Measurements from ENCODE around the gene POLR3B. TPM values are rescaled to one million over a fixed set of nuclear protein-coding genes. Genes with fewer than 3 reads are reported as not detected.

The POLR3B gene
- total and polyA plus RNA-seq, 12 donors, result 2.0 to 12.0 (median 9.2) TPM

GRCh38 chr12:106428384-106428783 lies 70.8 kb downstream of the POLR3B start:
- no peaks in the 10 kb centered on the region for H3K27me3 ChIP-seq
- peak in 1 of 2 donors; percentile 24 for DNase-seq
- no peaks in the 10 kb centered on the region for H3K9me3 ChIP-seq
- no peak for TF ChIP-seq CTCF (IDR thresholded peaks at IDR 0.05)
- 44 to 48% methylated on average over 2 of the region's 2 CpGs for WGBS, 2 donors
- H3K27ac ChIP-seq, result peak overlapping the region in 8 of 10 donors; percentile 11 to 54 (median 40)
- no peak overlapping the region for H3K4me3 ChIP-seq
- intact Hi-C loops (cut with DNase I), result no loop called here
- peaks cover 0 to 33% (median 19%) of the 10 kb centered on the region in 9 donors for H3K4me1 ChIP-seq
- H3K36me3 ChIP-seq, result peaks cover 0 to 43% (median 0%) of the 10 kb centered on the region in 9 donors
- ATAC-seq, result peak in 5 of 8 donors; percentile 45 to 81 (median 55)

- Histone ChIP-seq H3K27me3 (no peaks in the 10 kb centered on the region), H3K9me3 (no peaks in the 10 kb centered on the region), H3K36me3 (peaks cover 0 to 51% (median 0%) of the 10 kb centered on the region in 9 donors), H3K4me3 (no peak overlapping the region), H3K4me1 (peaks cover 0 to 33% (median 19%) of the 10 kb centered on the region in 9 donors), H3K27ac (peak overlapping the region in 1 of 10 donors; percentile 42)
- DNase-seq (no peak), ATAC-seq (no peak)
- intact Hi-C loops (cut with DNase I), result no loop called here
- WGBS, 2 donors, result 63 to 64% methylated on average over 7 of the region's 7 CpGs
- TF ChIP-seq CTCF (IDR thresholded peaks at IDR 0.05), result no peak
Measured at GRCh38 chr12:106429043-106429552, 71.5 kb downstream of the POLR3B start.

GRCh38 chr12:106429636-106430035 lies 72.1 kb downstream of the POLR3B start:
- peaks cover 0 to 56% (median 0%) of the 10 kb centered on the region in 9 donors for H3K36me3 ChIP-seq
- no peak overlapping the region for H3K27ac ChIP-seq
- no peak for TF ChIP-seq CTCF (IDR thresholded peaks at IDR 0.05)
- H3K27me3 ChIP-seq, result no peaks in the 10 kb centered on the region
- H3K4me1 ChIP-seq, result peaks cover 0 to 33% (median 19%) of the 10 kb centered on the region in 9 donors
- no peaks in the 10 kb centered on the region for H3K9me3 ChIP-seq
- intact Hi-C loops (cut with DNase I), result no loop called here
- H3K4me3 ChIP-seq, result no peak overlapping the region
- no peak for DNase-seq
- no peak for ATAC-seq
- 100% methylated on average over 1 of the region's 1 CpG for WGBS, 2 donors

- Histone ChIP-seq H3K9me3 (no peaks in the 10 kb centered on the region), H3K4me3 (no peak overlapping the region), H3K27ac (no peak overlapping the region), H3K4me1 (peaks cover 0 to 21% (median 19%) of the 10 kb centered on the region in 9 donors), H3K27me3 (no peaks in the 10 kb centered on the region), H3K36me3 (peaks cover 0 to 79% (median 10%) of the 10 kb centered on the region in 9 donors)
- no peak for TF ChIP-seq CTCF (IDR thresholded peaks at IDR 0.05)
- ATAC-seq (no peak), DNase-seq (no peak)
- intact Hi-C loops (cut with DNase I), result no loop called here
- 91 to 95% methylated on average over 3 of the region's 3 CpGs for whole genome bisulfite sequencing, 2 donors
Measured at GRCh38 chr12:106431839-106432411, 74.4 kb downstream of the POLR3B start.
